PC-9 (cell line): ENCODE results near the gene CD247. TPM values are rescaled to one million over a fixed set of nuclear protein-coding genes. Genes with fewer than 3 reads are reported as not detected.

Source experiments
- BruUV-seq: library from RNA; stranded (reverse); fragments of 400-500 nt; replicated peaks from 2 replicates; lab custom pipeline; 2021; lab: Mats Ljungman, UMichigan
- CTCF ChIA-PET: fragments of 300-600 bp; sonication (Branson Sonifier 250); formaldehyde crosslinking; loops from one replicate; lab custom pipeline; 2022; ENCODE audit warnings: antibody characterized with exemption; lab: Charles Lee
- POLR2A ChIA-PET: fragments of 300-600 bp; sonication (Branson Sonifier 250); formaldehyde crosslinking; loops from one replicate; lab custom pipeline; 2022; ENCODE audit warnings: antibody characterized with exemption; ENCODE audit not compliant: unreplicated experiment; lab: Charles Lee
- DNase-seq, 2 experiments: peaks; one replicate each; pipeline versions ENCODE4 v3.0.0 to v3.0.0-alpha.2; 2015 to 2022; ENCODE audit warnings: mixed read lengths in 1 of 2
- H2AFZ ChIP-seq: fragments of 200-600 bp; sonication (generic); 2 replicates; pipeline ENCODE4 v1.8.1; 2017; ENCODE audit warnings: antibody characterized with exemption
- H3F3A ChIP-seq: fragments of 200-600 bp; sonication (generic); 2 replicates; pipeline ENCODE4 v1.8.1; 2017; ENCODE audit warnings: antibody characterized with exemption, mild to moderate bottlenecking, low read depth; ENCODE audit not compliant: insufficient read depth
- H3K27ac ChIP-seq: fragments of 200-600 bp; sonication (generic); 2 replicates; pipeline ENCODE4 v1.6.1; 2016; ENCODE audit warnings: mixed run types
- H3K27me3 ChIP-seq: fragments of 200-600 bp; sonication (generic); 2 replicates; pipeline ENCODE4 v1.6.1; 2016; ENCODE audit warnings: low read depth, mixed run types; ENCODE audit not compliant: insufficient read depth
- H3K36me3 ChIP-seq: fragments of 200-600 bp; sonication (generic); 2 replicates; pipeline ENCODE4 v1.6.1; 2016; ENCODE audit warnings: low read depth, mixed run types
- H3K4me1 ChIP-seq: fragments of 200-600 bp; sonication (generic); replicated peaks from 2 replicates; pipeline ENCODE4 v1.6.1; 2016; ENCODE audit warnings: mixed run types; ENCODE audit not compliant: insufficient read depth
- H3K4me2 ChIP-seq: fragments of 200-600 bp; sonication (generic); 2 replicates; pipeline ENCODE4 v1.6.1; 2017; ENCODE audit warnings: mixed run types
- H3K4me3 ChIP-seq: fragments of 200-600 bp; sonication (generic); 2 replicates; pipeline ENCODE4 v1.6.1; 2016; ENCODE audit warnings: mixed run types
- H3K79me2 ChIP-seq: fragments of 200-600 bp; sonication (generic); 2 replicates; pipeline ENCODE4 v1.6.1; 2017; ENCODE audit warnings: low read depth, mixed run types
- H3K9me2 ChIP-seq: fragments of 200-600 bp; sonication (generic); 2 replicates; pipeline ENCODE4 v1.8.1; 2017; ENCODE audit warnings: mild to moderate bottlenecking; ENCODE audit not compliant: insufficient read depth
- H3K9me3 ChIP-seq: fragments of 200-600 bp; sonication (generic); 2 replicates; pipeline ENCODE4 v1.8.1; 2016; ENCODE audit warnings: low read depth; ENCODE audit not compliant: insufficient read depth
- H4K20me1 ChIP-seq: fragments of 200-600 bp; sonication (generic); 2 replicates; pipeline ENCODE4 v1.8.1; 2017; ENCODE audit not compliant: insufficient read depth
- CTCF ChIP-seq: fragments of 200-600 bp; sonication (generic); conservative IDR thresholded peaks from 2 replicates; pipeline ENCODE4 v1.6.1; 2017; ENCODE audit warnings: mixed run types, antibody characterized with exemption, mild to moderate bottlenecking, moderate library complexity
- EZH2 ChIP-seq: fragments of 200-600 bp; sonication (generic); IDR thresholded peaks from 2 replicates; pipeline ENCODE4 v1.8.0; 2017; ENCODE audit warnings: antibody characterized with exemption, low read depth
- intact Hi-C: fragments of 100-400 bp; cut with micrococcal nuclease; formaldehyde crosslinking; loops from one replicate; pipeline ENCODE4 v1.10.0; 2022; ENCODE audit not compliant: unreplicated experiment
- total RNA-seq: library from RNA; stranded (reverse); gene quantifications from 2 replicates; pipeline ENCODE4 v1.2.3, GENCODE V29; 2021

The CD247 gene
- total RNA-seq, 1 experiment from 2014 or later: not detected

DNA sequence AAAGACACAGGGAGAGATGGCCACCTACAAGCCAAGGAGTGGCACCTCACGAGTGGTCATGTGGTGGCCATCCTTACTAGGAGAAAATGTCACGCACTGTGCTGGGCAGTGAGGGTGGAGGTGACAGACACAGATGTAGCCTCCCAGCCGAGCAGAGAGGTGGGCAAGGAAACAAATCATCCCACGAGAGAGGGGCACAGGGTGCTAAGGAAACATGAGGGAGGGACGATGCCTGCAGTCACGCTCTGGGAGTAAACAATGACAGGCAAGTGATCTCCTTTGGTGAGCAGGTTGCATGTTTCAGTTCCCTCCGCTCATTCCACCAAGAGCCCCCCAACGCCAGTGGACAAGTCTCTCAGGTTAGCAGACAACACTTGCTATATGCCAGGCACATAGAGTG, 65.8 kb downstream of the CD247 start:
- CTCF ChIA-PET: no interaction called here
- BruUV-seq: no TSS peak
- no peaks in the 10 kb centered on the region for H3K36me3 ChIP-seq

GRCh38 chr1:167450843-167451242, 67.5 kb downstream of the CD247 start:
- Histone ChIP-seq H3K27me3 (no peaks in the 10 kb centered on the region), H3K4me1 (peaks cover 25% of the 10 kb centered on the region), H3K4me2 (no peak overlapping the region), H3K36me3 (no peaks in the 10 kb centered on the region), H3K9me3 (no peaks in the 10 kb centered on the region), H3K79me2 (no peaks in the 10 kb centered on the region), H2AFZ (no peak overlapping the region), H3K27ac (no peak overlapping the region), H4K20me1 (no peaks in the 10 kb centered on the region), H3F3A (peaks cover 15% of the 10 kb centered on the region), H3K9me2 (no peaks in the 10 kb centered on the region), H3K4me3 (no peak overlapping the region)
- DNase-seq: no peak
- ChIA-PET CTCF (interaction anchor here (0.6 kb wide), 1 partner anchor 8 kb away, joined by 3 read pairs; no protein-coding TSS in a partner anchor), POLR2A (no interaction called here)
- intact Hi-C loops: no loop called here
- TF ChIP-seq EZH2: no peak
- TF ChIP-seq CTCF: no peak
- no TSS peak for BruUV-seq

More for the DNA sequence above, 65.8 kb downstream of the CD247 start:
- Histone ChIP-seq H3K4me1 (peaks cover 18% of the 10 kb centered on the region), H3K27ac (no peak overlapping the region), H3K4me2 (no peak overlapping the region), H3K4me3 (no peak overlapping the region), H3K79me2 (no peaks in the 10 kb centered on the region), H2AFZ (no peak overlapping the region), H3K9me2 (no peaks in the 10 kb centered on the region), H4K20me1 (no peaks in the 10 kb centered on the region), H3F3A (peaks cover 14% of the 10 kb centered on the region; the same call in 1 of the 2 replicates), H3K9me3 (no peaks in the 10 kb centered on the region), H3K27me3 (no peaks in the 10 kb centered on the region)
- intact Hi-C loops: no loop called here
- TF ChIP-seq CTCF (no peak), EZH2 (no peak)
- no peak for DNase-seq
- POLR2A ChIA-PET: no interaction called here

DNA sequence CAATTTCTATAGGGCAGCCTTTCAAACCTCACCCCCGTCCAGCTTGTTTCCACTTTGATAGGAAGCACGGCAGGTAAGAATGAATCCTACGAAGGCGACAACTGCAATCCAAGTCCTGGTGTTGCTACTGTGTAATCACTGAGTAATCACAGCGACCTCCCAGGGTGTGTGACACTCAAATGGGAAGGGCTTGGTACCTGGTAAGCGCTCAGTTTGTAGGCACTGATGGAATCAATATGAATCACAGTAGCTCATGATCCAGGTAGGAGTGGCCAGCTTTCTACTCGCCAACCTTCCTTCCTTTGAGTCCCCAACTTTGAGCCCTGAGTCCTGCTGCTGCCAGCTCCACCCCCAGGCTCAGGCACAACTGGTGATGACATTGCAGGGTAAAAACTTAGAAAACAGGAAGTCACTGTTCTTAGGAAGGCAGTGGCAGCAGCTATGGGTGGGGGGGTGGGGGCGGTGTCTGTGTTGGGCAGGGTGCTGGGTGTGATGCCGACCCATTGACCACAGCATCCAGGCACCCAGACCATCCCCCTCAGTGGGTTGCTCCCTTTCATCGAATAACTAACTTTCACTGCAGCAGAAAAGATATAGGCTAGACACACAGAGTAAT, 70.7 kb downstream of the CD247 start:
- Histone ChIP-seq H3K4me2 (peak overlapping the region; percentile 78), H3K36me3 (no peaks in the 10 kb centered on the region), H3K27me3 (no peaks in the 10 kb centered on the region), H3K4me3 (peak overlapping the region; percentile 33; the same call in 1 of the 2 replicates), H3K9me3 (no peaks in the 10 kb centered on the region), H3K4me1 (peaks cover 18% of the 10 kb centered on the region), H2AFZ (peak overlapping the region; percentile 63; the same call in 1 of the 2 replicates), H4K20me1 (no peaks in the 10 kb centered on the region), H3K79me2 (no peaks in the 10 kb centered on the region), H3K27ac (peak overlapping the region; percentile 76), H3F3A (peaks cover 15% of the 10 kb centered on the region), H3K9me2 (no peaks in the 10 kb centered on the region)
- no TSS peak for BruUV-seq
- ChIA-PET POLR2A (interaction anchor here (0.7 kb wide), 1 partner anchor 221 kb away, joined by 6 read pairs; no protein-coding TSS in a partner anchor), CTCF (no interaction called here)
- peak; percentile 59 to 95 for DNase-seq
- intact Hi-C loops: no loop called here
- TF ChIP-seq CTCF: no peak
- no peak for TF ChIP-seq EZH2
